Parathyroid adenoma (tissue), 2 donors: ENCODE data around the gene WWTR1.

ENCODE experiments used
- H2AFZ ChIP-seq: fragments of 300-600 bp; sonication (generic); one replicate; pipeline ENCODE4 v1.7.0; 2017; ENCODE audit warnings: antibody characterized with exemption, mild to moderate bottlenecking
- H3K27ac ChIP-seq: fragments of 300-600 bp; sonication (generic); one replicate; pipeline ENCODE4 v1.7.0; 2017
- H3K27me3 ChIP-seq: fragments of 300-600 bp; sonication (generic); one replicate; pipeline ENCODE4 v1.7.0; 2017; ENCODE audit warnings: low read length; ENCODE audit not compliant: control insufficient read depth, insufficient read depth
- H3K36me3 ChIP-seq: fragments of 300-600 bp; sonication (generic); one replicate; pipeline ENCODE4 v1.7.0; 2017; ENCODE audit warnings: low read length; ENCODE audit not compliant: control insufficient read depth, insufficient read depth
- H3K4me1 ChIP-seq: fragments of 300-600 bp; sonication (generic); one replicate; pipeline ENCODE4 v1.7.0; 2017; ENCODE audit warnings: control low read depth
- H3K4me2 ChIP-seq: fragments of 300-600 bp; sonication (generic); one replicate; pipeline ENCODE4 v1.7.0; 2017; ENCODE audit warnings: low read length
- H3K4me3 ChIP-seq: fragments of 300-600 bp; sonication (generic); one replicate; pipeline ENCODE4 v1.7.0; 2017; ENCODE audit warnings: low read depth, low read length
- H3K79me2 ChIP-seq: fragments of 300-600 bp; sonication (generic); one replicate; pipeline ENCODE4 v1.7.0; 2017; ENCODE audit warnings: control low read depth
- H3K9ac ChIP-seq: fragments of 300-600 bp; sonication (generic); one replicate; pipeline ENCODE4 v1.7.0; 2017; ENCODE audit warnings: mild to moderate bottlenecking
- H3K9me3 ChIP-seq: fragments of 300-600 bp; sonication (generic); one replicate; pipeline ENCODE4 v1.7.0; 2017; ENCODE audit warnings: low read length; ENCODE audit not compliant: control insufficient read depth
- CTCF ChIP-seq: fragments of 300-600 bp; sonication (generic); IDR thresholded peaks from one replicate; pipeline ENCODE4 v1.7.0; 2017; ENCODE audit warnings: antibody characterized with exemption, mild to moderate bottlenecking
- donor health status: primary hyperparathyroidism.

Gene WWTR1

GRCh38 chr3:149489060-149489690 is 168.7 kb downstream of the WWTR1 start:
- Histone ChIP-seq H3K36me3 (no peaks in the 10 kb centered on the region), H3K27ac (no peak overlapping the region), H3K4me3 (no peak overlapping the region), H3K79me2 (no peaks in the 10 kb centered on the region), H3K9me3 (no peaks in the 10 kb centered on the region), H3K4me1 (no peaks in the 10 kb centered on the region), H3K9ac (no peak overlapping the region), H2AFZ (no peak overlapping the region), H3K27me3 (no peaks in the 10 kb centered on the region), H3K4me2 (no peak overlapping the region)
- TF ChIP-seq CTCF: no peak

GRCh38 chr3:149487598-149488197 is 170.1 kb downstream of the WWTR1 start:
- no peak overlapping the region for H3K27ac ChIP-seq
- H3K9me3 ChIP-seq: no peaks in the 10 kb centered on the region
- H3K4me2 ChIP-seq: no peak overlapping the region
- no peaks in the 10 kb centered on the region for H3K36me3 ChIP-seq
- no peaks in the 10 kb centered on the region for H3K4me1 ChIP-seq
- H3K79me2 ChIP-seq: no peaks in the 10 kb centered on the region
- H2AFZ ChIP-seq: no peak overlapping the region
- H3K9ac ChIP-seq: no peak overlapping the region
- H3K4me3 ChIP-seq: no peak overlapping the region
- no peaks in the 10 kb centered on the region for H3K27me3 ChIP-seq
- no peak for TF ChIP-seq CTCF

- H3K36me3 ChIP-seq: no peaks in the 10 kb centered on the region
- H3K4me1 ChIP-seq: no peaks in the 10 kb centered on the region
- no peak overlapping the region for H2AFZ ChIP-seq
- TF ChIP-seq CTCF: no peak
- no peak overlapping the region for H3K9ac ChIP-seq
- H3K9me3 ChIP-seq: no peaks in the 10 kb centered on the region
- no peak overlapping the region for H3K4me2 ChIP-seq
- H3K27me3 ChIP-seq: no peaks in the 10 kb centered on the region
- H3K27ac ChIP-seq: no peak overlapping the region
- H3K4me3 ChIP-seq: no peak overlapping the region
- H3K79me2 ChIP-seq: no peaks in the 10 kb centered on the region
These were observed 171.1 kb downstream of the WWTR1 start for GRCh38 chr3:149486726-149487125.

GRCh38 chr3:149481491-149481890 is 176.3 kb downstream of the WWTR1 start:
- Histone ChIP-seq H3K27me3 (no peaks in the 10 kb centered on the region), H3K36me3 (no peaks in the 10 kb centered on the region), H3K9me3 (no peaks in the 10 kb centered on the region), H3K4me1 (no peaks in the 10 kb centered on the region), H3K4me3 (no peak overlapping the region), H3K27ac (no peak overlapping the region), H3K9ac (no peak overlapping the region), H3K79me2 (no peaks in the 10 kb centered on the region), H2AFZ (no peak overlapping the region), H3K4me2 (no peak overlapping the region)
- TF ChIP-seq CTCF: no peak

GRCh38 chr3:149481056-149481455 is 176.8 kb downstream of the WWTR1 start:
- no peak overlapping the region for H3K4me3 ChIP-seq
- no peaks in the 10 kb centered on the region for H3K4me1 ChIP-seq
- H3K9me3 ChIP-seq: no peaks in the 10 kb centered on the region
- no peaks in the 10 kb centered on the region for H3K36me3 ChIP-seq
- no peak for TF ChIP-seq CTCF
- no peak overlapping the region for H3K27ac ChIP-seq
- H2AFZ ChIP-seq: no peak overlapping the region
- H3K9ac ChIP-seq: no peak overlapping the region
- H3K4me2 ChIP-seq: no peak overlapping the region
- H3K79me2 ChIP-seq: no peaks in the 10 kb centered on the region
- no peaks in the 10 kb centered on the region for H3K27me3 ChIP-seq
